ENCODE data around the gene ZBTB45. TPM values are rescaled to one million over a fixed set of nuclear protein-coding genes. Genes with fewer than 3 reads are reported as not detected.

Gene ZBTB45
- total RNA-seq, 1 donor from 2014 or later: 46.5 TPM

GRCh38 chr19:58556622-58557220 lies 37.1 kb upstream of the ZBTB45 start:
- peak overlapping the region; percentile 67 to 75 for H3K4me3 ChIP-seq
- TF ChIP-seq CTCF (IDR thresholded peaks at IDR 0.05): no peak
- peak overlapping the region; percentile 98 to 99 for H3K27ac ChIP-seq
- H3K4me1 ChIP-seq: peaks cover 22 to 40% of the 10 kb centered on the region in 2 donors
- intact Hi-C loops (cut with DNase I): no loop called here
- peaks cover 25 to 33% of the 10 kb centered on the region in 2 donors for H3K36me3 ChIP-seq
- DNase-seq (ENCODE audit: low spot score in 2 of 2): no peak
- no peaks in the 10 kb centered on the region for H3K9me3 ChIP-seq
- no peaks in the 10 kb centered on the region for H3K27me3 ChIP-seq

GRCh38 chr19:58555920-58556621 lies 36.5 kb upstream of the ZBTB45 start:
- H3K27ac ChIP-seq: peak overlapping the region; percentile 92 to 99
- no peak for TF ChIP-seq CTCF (IDR thresholded peaks at IDR 0.05)
- intact Hi-C loops (cut with DNase I): loop anchor here (1.0 to 2.0 kb wide), 2 partner anchors 37 to 116 kb away; partner anchors contain the start of genes ZBTB45 and ZNF132
- H3K36me3 ChIP-seq: peaks cover 31 to 39% of the 10 kb centered on the region in 2 donors
- H3K4me1 ChIP-seq: peaks cover 22 to 37% of the 10 kb centered on the region in 2 donors
- H3K4me3 ChIP-seq: peak overlapping the region in 1 of 2 donors; percentile 80
- no peaks in the 10 kb centered on the region for H3K9me3 ChIP-seq
- peak in 1 of 2 donors; percentile 61 for DNase-seq (ENCODE audit: low spot score in 2 of 2)
- no peaks in the 10 kb centered on the region for H3K27me3 ChIP-seq

- Histone ChIP-seq H3K27ac (peak overlapping the region; percentile 92 to 99), H3K27me3 (no peaks in the 10 kb centered on the region), H3K9me3 (no peaks in the 10 kb centered on the region), H3K4me3 (peak overlapping the region; percentile 72 to 80), H3K36me3 (peaks cover 37 to 46% of the 10 kb centered on the region in 2 donors), H3K4me1 (peaks cover 22 to 37% of the 10 kb centered on the region in 2 donors)
- no peak for TF ChIP-seq CTCF (IDR thresholded peaks at IDR 0.05)
- intact Hi-C loops (cut with DNase I): loop anchor here (1.0 to 2.0 kb wide), 2 partner anchors 37 to 115 kb away; partner anchors contain the start of genes ZBTB45 and ZNF132
- DNase-seq (ENCODE audit: low spot score in 2 of 2): no peak
Measured at GRCh38 chr19:58555369-58555885, 35.8 kb upstream of the ZBTB45 start.

- no peak for TF ChIP-seq CTCF (IDR thresholded peaks at IDR 0.05)
- H3K4me1 ChIP-seq: peaks cover 20 to 34% of the 10 kb centered on the region in 2 donors
- peak; percentile 92 to 99 for DNase-seq (ENCODE audit: low spot score in 2 of 2)
- peak within 1 kb of the TSS; percentile 72 to 80 for H3K4me3 ChIP-seq
- peak within 1 kb of the TSS; percentile 92 to 99 for H3K27ac ChIP-seq
- H3K27me3 ChIP-seq: no peaks in the 10 kb centered on the region
- intact Hi-C loops (cut with DNase I): loop anchor here (1.0 to 2.0 kb wide), 3 partner anchors 10 to 114 kb away; partner anchors contain the start of genes TRIM28, ZBTB45 and ZNF132
- peaks cover 44 to 53% of the 10 kb centered on the region in 2 donors for H3K36me3 ChIP-seq
- H3K9me3 ChIP-seq: no peaks in the 10 kb centered on the region
Measured at GRCh38 chr19:58554494-58555368, 35.1 kb upstream of the ZBTB45 start, which contains the start of gene CHMP2A. Gene CHMP2A (minus strand): TSS chr19:58555105. CDS start chr19:58554212, 893 bp downstream.
